Epidermal melanocyte (primary cell): ENCODE data around the gene REEP3.
"Not testable (repeated sequence)": the region's sequence is repeated elsewhere in the genome, so short reads cannot be mapped to it uniquely, and the experiment has no call there.

Source experiments
- DNase-seq: peaks from one replicate; pipeline ENCODE4 v3.0.0; 2011; ENCODE audit warnings: low spot score; ENCODE audit not compliant: insufficient read length

The REEP3 gene

GRCh38 chr10:63628526-63629362, 107.5 kb downstream of the REEP3 start:
- DNase-seq, result no peak

- peak; percentile 62 for DNase-seq
These were observed 108.3 kb downstream of the REEP3 start for GRCh38 chr10:63629363-63630084.

GRCh38 chr10:63630085-63630930, 109.1 kb downstream of the REEP3 start:
- DNase-seq, result peak; percentile 75

- DNase-seq, result no peak
These were observed 109.9 kb downstream of the REEP3 start for GRCh38 chr10:63630931-63631680.

- no peak for DNase-seq
These were observed 110.8 kb downstream of the REEP3 start for GRCh38 chr10:63631991-63632390.

GRCh38 chr10:63633677-63634487, 112.7 kb downstream of the REEP3 start:
- no peak for DNase-seq

GRCh38 chr10:63634488-63635065, 113.4 kb downstream of the REEP3 start:
- DNase-seq, result no peak

- DNase-seq, result no peak
These were observed 115.6 kb downstream of the REEP3 start for GRCh38 chr10:63636812-63637211.

- DNase-seq, result no peak
These were observed 116.7 kb downstream of the REEP3 start for GRCh38 chr10:63637901-63638327.

GRCh38 chr10:63641366-63641765, 120.2 kb downstream of the REEP3 start:
- no peak for DNase-seq

- DNase-seq, result no peak
These were observed 120.6 kb downstream of the REEP3 start for GRCh38 chr10:63641799-63642198.

- no peak for DNase-seq
These were observed 121.6 kb downstream of the REEP3 start for GRCh38 chr10:63642808-63643207.

GRCh38 chr10:63644418-63645142, 123.4 kb downstream of the REEP3 start:
- no peak for DNase-seq

GRCh38 chr10:63645195-63645594, 124.0 kb downstream of the REEP3 start:
- DNase-seq, result no peak

- DNase-seq, result no peak
These were observed 125.3 kb downstream of the REEP3 start for GRCh38 chr10:63646491-63646890.

- DNase-seq, result no peak
These were observed 130.7 kb downstream of the REEP3 start for GRCh38 chr10:63651864-63652263.

GRCh38 chr10:63653747-63654146, 132.5 kb downstream of the REEP3 start:
- no peak for DNase-seq

GRCh38 chr10:63657761-63658160, 136.6 kb downstream of the REEP3 start:
- DNase-seq, result no peak

GRCh38 chr10:63660941-63661340, 139.7 kb downstream of the REEP3 start:
- not testable (repeated sequence) for DNase-seq
